LNCAP (cell line): ENCODE data around the gene DNAI2.

Experiments
- TF ChIP-seq, protein P1 (sequence below): fragments of 450-650 bp; IDR thresholded peaks from 2 replicates; pipeline ENCODE4 v1.5.1; 2017; ENCODE audit warnings: mild to moderate bottlenecking

The DNAI2 gene

GRCh38 chr17:74245871-74246270 lies 28.2 kb upstream of the DNAI2 start:
- TF ChIP-seq, protein P1, sequence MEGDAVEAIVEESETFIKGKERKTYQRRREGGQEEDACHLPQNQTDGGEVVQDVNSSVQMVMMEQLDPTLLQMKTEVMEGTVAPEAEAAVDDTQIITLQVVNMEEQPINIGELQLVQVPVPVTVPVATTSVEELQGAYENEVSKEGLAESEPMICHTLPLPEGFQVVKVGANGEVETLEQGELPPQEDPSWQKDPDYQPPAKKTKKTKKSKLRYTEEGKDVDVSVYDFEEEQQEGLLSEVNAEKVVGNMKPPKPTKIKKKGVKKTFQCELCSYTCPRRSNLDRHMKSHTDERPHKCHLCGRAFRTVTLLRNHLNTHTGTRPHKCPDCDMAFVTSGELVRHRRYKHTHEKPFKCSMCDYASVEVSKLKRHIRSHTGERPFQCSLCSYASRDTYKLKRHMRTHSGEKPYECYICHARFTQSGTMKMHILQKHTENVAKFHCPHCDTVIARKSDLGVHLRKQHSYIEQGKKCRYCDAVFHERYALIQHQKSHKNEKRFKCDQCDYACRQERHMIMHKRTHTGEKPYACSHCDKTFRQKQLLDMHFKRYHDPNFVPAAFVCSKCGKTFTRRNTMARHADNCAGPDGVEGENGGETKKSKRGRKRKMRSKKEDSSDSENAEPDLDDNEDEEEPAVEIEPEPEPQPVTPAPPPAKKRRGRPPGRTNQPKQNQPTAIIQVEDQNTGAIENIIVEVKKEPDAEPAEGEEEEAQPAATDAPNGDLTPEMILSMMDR, result no peak

DNA sequence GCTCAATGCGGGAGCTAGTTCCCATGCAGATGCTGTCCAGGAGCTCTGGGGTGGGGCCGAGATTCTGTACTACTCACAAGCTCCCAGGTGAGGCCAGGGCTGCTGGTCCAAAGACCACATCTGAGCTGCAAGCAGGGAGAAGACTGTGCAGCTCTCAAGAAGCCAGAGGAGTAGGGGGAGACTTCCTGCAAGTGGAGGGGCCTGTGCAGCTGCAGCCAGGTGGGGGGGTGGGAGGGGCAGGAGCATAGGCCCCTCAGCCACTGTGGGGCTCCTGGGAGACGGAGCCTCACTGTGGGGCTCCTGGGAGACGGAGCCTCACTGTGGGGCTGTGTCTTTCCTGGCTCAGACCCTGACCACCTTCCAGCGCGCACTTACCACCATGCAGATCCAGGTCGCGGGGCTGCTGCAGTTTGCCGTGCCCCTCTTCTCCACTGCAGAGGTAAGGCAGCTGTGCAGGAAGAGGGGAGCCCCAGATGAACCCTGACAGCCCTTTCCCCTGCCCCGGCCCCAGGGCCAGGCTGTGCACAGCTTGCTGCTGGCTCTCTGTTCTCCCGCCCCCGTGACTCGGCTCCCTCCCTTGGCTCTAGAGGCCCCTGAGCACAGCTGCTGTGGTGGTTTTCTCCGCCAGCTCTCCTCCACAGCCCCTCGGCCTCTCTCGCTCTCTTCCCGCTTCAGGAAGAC lies 24.3 kb upstream of the DNAI2 start:
- TF ChIP-seq, protein P1, result no peak

GRCh38 chr17:74250324-74250995 lies 23.6 kb upstream of the DNAI2 start:
- TF ChIP-seq, protein P1, result no peak

- TF ChIP-seq, protein P1, result no peak
Observed at GRCh38 chr17:74251051-74251450, 23.0 kb upstream of the DNAI2 start.

DNA sequence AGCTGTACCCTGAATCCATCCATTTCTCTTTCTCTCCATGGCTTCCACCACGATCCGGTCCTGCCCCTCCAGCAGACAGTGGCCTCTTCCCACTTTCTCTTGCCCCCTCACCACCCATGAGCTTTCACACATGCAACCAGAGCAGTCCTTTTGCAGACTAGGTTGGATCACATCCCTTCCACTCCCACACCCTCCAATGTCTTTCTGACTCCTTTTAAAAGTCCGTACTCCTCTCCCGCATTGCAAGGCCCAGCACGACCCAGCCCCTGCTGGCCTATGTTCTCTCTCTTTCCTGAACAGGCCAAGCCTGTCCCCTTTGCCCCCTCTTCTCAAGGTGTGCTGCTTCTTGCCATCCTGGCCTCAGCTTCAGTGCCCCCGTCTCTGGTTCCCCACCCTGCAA lies 22.5 kb upstream of the DNAI2 start:
- TF ChIP-seq, protein P1, result no peak

DNA sequence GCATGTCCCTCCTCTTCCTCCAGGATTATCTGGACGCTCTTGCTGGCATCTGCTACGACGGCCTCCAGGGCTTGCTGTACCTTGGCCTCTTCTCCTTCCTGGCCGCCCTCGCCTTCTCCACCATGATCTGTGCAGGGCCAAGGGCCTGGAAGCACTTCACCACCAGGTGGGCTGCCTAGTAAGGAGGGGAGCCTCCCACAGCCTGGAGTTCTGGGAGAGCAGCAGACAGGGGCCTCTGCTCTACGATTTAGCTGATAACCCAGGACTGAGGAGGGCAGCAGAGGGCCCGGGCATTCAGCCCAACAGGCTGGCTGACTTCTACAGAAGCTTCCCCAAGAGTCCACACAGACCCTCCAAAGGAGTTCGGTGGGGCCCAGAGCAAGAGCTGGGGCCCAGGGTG lies 21.8 kb upstream of the DNAI2 start:
- TF ChIP-seq, protein P1, result no peak

- TF ChIP-seq, protein P1, result no peak
Observed at GRCh38 chr17:74253036-74253435, 21.0 kb upstream of the DNAI2 start.
